ENCODE measurements around the gene GULP1. TPM values are rescaled to one million over a fixed set of nuclear protein-coding genes. Genes with fewer than 3 reads are reported as not detected.

GULP1 gene
- total and polyA plus RNA-seq, 2 experiments from 2014 or later, result 94.6 to 181 TPM

- H3K36me3 Mint-ChIP-seq (ENCODE audit: low read depth), result peaks cover 28% of the 10 kb centered on the region
- Histone ChIP-seq H3K4me2 (peak overlapping the region; percentile 16), H3K4me1 (ENCODE audit: insufficient read depth) (peaks cover 81% of the 10 kb centered on the region), H2AFZ (no peak overlapping the region), H3K9me2 (ENCODE audit: insufficient read depth) (no peaks in the 10 kb centered on the region), H3K4me3 (no peak overlapping the region), H3F3A (replicated peaks; ENCODE audit: low read depth) (peaks cover 14% of the 10 kb centered on the region), H3K36me3 (ENCODE audit: insufficient read depth) (no peaks in the 10 kb centered on the region), H3K79me2 (replicated peaks; ENCODE audit: insufficient read depth) (peaks cover 85% of the 10 kb centered on the region), H3K27ac (ENCODE audit: low read depth) (peak overlapping the region; percentile 91; the same call in 1 of the 2 replicates), H4K20me1 (replicated peaks; ENCODE audit: insufficient read depth) (no peaks in the 10 kb centered on the region), H3K27me3 (ENCODE audit: insufficient read depth) (no peaks in the 10 kb centered on the region)
- TF ChIP-seq CREB1 (CRISPR knock-in tag; IDR thresholded peaks at IDR 0.05; ENCODE audit: low read depth) (no peak), POLR2AphosphoS5 (IDR thresholded peaks at IDR 0.05; ENCODE audit: low read depth) (peak; percentile 22; the same call in 1 of the 2 replicates)
- DNase-seq (ENCODE audit: low spot score), result no peak
- H3K9me3 Mint-ChIP-seq, result no peaks in the 10 kb centered on the region; the same call in 2 of the 3 replicates
- peaks cover 6% of the 10 kb centered on the region for H3K27me3 Mint-ChIP-seq (ENCODE audit: insufficient read depth, low read depth, poor library complexity)
- peak overlapping the region; percentile 98 for H3K27ac Mint-ChIP-seq
- H3K4me1 Mint-ChIP-seq, result peaks cover 80% of the 10 kb centered on the region
- ATAC-seq, result no peak
- peak overlapping the region; percentile 5; the same call in 1 of the 3 replicates for H3K4me3 Mint-ChIP-seq
Observed at GRCh38 chr2:188305271-188305670, 13.6 kb downstream of the GULP1 start.

- Histone ChIP-seq H3K36me3 (ENCODE audit: insufficient read depth) (no peaks in the 10 kb centered on the region), H3F3A (replicated peaks; ENCODE audit: low read depth) (peaks cover 11% of the 10 kb centered on the region), H3K9me2 (ENCODE audit: insufficient read depth) (no peaks in the 10 kb centered on the region), H3K27ac (ENCODE audit: low read depth) (0 out of 2 replicates have a peak overlapping the region, but pooled peaks have one; percentile 3), H3K4me3 (no peak overlapping the region), H4K20me1 (replicated peaks; ENCODE audit: insufficient read depth) (no peaks in the 10 kb centered on the region), H2AFZ (no peak overlapping the region), H3K79me2 (replicated peaks; ENCODE audit: insufficient read depth) (peaks cover 85% of the 10 kb centered on the region), H3K4me1 (ENCODE audit: insufficient read depth) (peaks cover 73% of the 10 kb centered on the region), H3K27me3 (ENCODE audit: insufficient read depth) (no peaks in the 10 kb centered on the region), H3K4me2 (peak overlapping the region; percentile 24)
- Mint-ChIP-seq H3K36me3 (ENCODE audit: low read depth) (peaks cover 36% of the 10 kb centered on the region), H3K27ac (peak overlapping the region; percentile 57), H3K4me1 (peaks cover 77% of the 10 kb centered on the region), H3K9me3 (no peaks in the 10 kb centered on the region; the same call in 1 of the 3 replicates), H3K27me3 (ENCODE audit: insufficient read depth, low read depth, poor library complexity) (peaks cover 6% of the 10 kb centered on the region), H3K4me3 (no peak overlapping the region; the same call in 2 of the 3 replicates)
- DNase-seq (ENCODE audit: low spot score) (no peak), ATAC-seq (no peak)
- TF ChIP-seq CREB1 (CRISPR knock-in tag; IDR thresholded peaks at IDR 0.05; ENCODE audit: low read depth) (no peak), EZH2 (IDR thresholded peaks at IDR 0.05; ENCODE audit: low read depth, unreplicated experiment) (no peak), NANOG (IDR thresholded peaks at IDR 0.05; ENCODE audit: borderline replicate concordance) (no peak), JUNB (IDR thresholded peaks at IDR 0.05; ENCODE audit: unreplicated experiment) (no peak), CTCF (conservative IDR thresholded peaks at IDR 0.05; ENCODE audit: low read depth in 2 of 2) (no peak), STAT1 (IDR thresholded peaks at IDR 0.05; ENCODE audit: unreplicated experiment) (no peak), EZH2phosphoT487 (IDR thresholded peaks at IDR 0.05; ENCODE audit: unreplicated experiment) (no peak)
- TF ChIP-seq, protein P1, sequence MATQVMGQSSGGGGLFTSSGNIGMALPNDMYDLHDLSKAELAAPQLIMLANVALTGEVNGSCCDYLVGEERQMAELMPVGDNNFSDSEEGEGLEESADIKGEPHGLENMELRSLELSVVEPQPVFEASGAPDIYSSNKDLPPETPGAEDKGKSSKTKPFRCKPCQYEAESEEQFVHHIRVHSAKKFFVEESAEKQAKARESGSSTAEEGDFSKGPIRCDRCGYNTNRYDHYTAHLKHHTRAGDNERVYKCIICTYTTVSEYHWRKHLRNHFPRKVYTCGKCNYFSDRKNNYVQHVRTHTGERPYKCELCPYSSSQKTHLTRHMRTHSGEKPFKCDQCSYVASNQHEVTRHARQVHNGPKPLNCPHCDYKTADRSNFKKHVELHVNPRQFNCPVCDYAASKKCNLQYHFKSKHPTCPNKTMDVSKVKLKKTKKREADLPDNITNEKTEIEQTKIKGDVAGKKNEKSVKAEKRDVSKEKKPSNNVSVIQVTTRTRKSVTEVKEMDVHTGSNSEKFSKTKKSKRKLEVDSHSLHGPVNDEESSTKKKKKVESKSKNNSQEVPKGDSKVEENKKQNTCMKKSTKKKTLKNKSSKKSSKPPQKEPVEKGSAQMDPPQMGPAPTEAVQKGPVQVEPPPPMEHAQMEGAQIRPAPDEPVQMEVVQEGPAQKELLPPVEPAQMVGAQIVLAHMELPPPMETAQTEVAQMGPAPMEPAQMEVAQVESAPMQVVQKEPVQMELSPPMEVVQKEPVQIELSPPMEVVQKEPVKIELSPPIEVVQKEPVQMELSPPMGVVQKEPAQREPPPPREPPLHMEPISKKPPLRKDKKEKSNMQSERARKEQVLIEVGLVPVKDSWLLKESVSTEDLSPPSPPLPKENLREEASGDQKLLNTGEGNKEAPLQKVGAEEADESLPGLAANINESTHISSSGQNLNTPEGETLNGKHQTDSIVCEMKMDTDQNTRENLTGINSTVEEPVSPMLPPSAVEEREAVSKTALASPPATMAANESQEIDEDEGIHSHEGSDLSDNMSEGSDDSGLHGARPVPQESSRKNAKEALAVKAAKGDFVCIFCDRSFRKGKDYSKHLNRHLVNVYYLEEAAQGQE (IDR thresholded peaks at IDR 0.05; ENCODE audit: unreplicated experiment), result no peak
- TF ChIP-seq, protein P2, sequence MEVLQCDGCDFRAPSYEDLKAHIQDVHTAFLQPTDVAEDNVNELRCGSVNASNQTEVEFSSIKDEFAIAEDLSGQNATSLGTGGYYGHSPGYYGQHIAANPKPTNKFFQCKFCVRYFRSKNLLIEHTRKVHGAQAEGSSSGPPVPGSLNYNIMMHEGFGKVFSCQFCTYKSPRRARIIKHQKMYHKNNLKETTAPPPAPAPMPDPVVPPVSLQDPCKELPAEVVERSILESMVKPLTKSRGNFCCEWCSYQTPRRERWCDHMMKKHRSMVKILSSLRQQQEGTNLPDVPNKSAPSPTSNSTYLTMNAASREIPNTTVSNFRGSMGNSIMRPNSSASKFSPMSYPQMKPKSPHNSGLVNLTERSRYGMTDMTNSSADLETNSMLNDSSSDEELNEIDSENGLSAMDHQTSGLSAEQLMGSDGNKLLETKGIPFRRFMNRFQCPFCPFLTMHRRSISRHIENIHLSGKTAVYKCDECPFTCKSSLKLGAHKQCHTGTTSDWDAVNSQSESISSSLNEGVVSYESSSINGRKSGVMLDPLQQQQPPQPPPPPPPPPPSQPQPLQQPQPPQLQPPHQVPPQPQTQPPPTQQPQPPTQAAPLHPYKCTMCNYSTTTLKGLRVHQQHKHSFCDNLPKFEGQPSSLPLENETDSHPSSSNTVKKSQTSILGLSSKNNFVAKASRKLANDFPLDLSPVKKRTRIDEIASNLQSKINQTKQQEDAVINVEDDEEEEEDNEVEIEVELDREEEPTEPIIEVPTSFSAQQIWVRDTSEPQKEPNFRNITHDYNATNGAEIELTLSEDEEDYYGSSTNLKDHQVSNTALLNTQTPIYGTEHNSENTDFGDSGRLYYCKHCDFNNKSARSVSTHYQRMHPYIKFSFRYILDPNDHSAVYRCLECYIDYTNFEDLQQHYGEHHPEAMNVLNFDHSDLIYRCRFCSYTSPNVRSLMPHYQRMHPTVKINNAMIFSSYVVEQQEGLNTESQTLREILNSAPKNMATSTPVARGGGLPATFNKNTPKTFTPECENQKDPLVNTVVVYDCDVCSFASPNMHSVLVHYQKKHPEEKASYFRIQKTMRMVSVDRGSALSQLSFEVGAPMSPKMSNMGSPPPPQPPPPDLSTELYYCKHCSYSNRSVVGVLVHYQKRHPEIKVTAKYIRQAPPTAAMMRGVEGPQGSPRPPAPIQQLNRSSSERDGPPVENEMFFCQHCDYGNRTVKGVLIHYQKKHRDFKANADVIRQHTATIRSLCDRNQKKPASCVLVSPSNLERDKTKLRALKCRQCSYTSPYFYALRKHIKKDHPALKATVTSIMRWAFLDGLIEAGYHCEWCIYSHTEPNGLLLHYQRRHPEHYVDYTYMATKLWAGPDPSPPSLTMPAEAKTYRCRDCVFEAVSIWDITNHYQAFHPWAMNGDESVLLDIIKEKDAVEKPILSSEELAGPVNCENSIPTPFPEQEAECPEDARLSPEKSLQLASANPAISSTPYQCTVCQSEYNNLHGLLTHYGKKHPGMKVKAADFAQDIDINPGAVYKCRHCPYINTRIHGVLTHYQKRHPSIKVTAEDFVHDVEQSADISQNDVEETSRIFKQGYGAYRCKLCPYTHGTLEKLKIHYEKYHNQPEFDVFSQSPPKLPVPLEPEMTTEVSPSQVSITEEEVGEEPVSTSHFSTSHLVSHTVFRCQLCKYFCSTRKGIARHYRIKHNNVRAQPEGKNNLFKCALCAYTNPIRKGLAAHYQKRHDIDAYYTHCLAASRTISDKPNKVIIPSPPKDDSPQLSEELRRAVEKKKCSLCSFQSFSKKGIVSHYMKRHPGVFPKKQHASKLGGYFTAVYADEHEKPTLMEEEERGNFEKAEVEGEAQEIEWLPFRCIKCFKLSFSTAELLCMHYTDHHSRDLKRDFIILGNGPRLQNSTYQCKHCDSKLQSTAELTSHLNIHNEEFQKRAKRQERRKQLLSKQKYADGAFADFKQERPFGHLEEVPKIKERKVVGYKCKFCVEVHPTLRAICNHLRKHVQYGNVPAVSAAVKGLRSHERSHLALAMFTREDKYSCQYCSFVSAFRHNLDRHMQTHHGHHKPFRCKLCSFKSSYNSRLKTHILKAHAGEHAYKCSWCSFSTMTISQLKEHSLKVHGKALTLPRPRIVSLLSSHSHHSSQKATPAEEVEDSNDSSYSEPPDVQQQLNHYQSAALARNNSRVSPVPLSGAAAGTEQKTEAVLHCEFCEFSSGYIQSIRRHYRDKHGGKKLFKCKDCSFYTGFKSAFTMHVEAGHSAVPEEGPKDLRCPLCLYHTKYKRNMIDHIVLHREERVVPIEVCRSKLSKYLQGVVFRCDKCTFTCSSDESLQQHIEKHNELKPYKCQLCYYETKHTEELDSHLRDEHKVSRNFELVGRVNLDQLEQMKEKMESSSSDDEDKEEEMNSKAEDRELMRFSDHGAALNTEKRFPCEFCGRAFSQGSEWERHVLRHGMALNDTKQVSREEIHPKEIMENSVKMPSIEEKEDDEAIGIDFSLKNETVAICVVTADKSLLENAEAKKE (CRISPR knock-in tag; IDR thresholded peaks at IDR 0.05), result no peak
Observed at GRCh38 chr2:188306271-188306670, 14.6 kb downstream of the GULP1 start.

Measured in GM23338 (cell line).